NCI-H146 (cell line): ENCODE data around the gene SWSAP1.
A peak's percentile ranks its signal among the peaks of the same experiment; 100 is the strongest.
"Not testable (repeated sequence)": the region's sequence is repeated elsewhere in the genome, so short reads cannot be mapped to it uniquely, and the experiment has no call there.

ENCODE experiments used
- DNase-seq: peaks from one replicate; lab custom pipeline; 2025; lab: John Stamatoyannopoulos, UW

SWSAP1 gene

GRCh38 chr19:11379269-11379845 lies 4.9 kb downstream of the SWSAP1 start:
- DNase-seq, result not testable (repeated sequence)

- no peak for DNase-seq
These were observed 5.4 kb downstream of the SWSAP1 start for GRCh38 chr19:11379857-11380350.

DNA sequence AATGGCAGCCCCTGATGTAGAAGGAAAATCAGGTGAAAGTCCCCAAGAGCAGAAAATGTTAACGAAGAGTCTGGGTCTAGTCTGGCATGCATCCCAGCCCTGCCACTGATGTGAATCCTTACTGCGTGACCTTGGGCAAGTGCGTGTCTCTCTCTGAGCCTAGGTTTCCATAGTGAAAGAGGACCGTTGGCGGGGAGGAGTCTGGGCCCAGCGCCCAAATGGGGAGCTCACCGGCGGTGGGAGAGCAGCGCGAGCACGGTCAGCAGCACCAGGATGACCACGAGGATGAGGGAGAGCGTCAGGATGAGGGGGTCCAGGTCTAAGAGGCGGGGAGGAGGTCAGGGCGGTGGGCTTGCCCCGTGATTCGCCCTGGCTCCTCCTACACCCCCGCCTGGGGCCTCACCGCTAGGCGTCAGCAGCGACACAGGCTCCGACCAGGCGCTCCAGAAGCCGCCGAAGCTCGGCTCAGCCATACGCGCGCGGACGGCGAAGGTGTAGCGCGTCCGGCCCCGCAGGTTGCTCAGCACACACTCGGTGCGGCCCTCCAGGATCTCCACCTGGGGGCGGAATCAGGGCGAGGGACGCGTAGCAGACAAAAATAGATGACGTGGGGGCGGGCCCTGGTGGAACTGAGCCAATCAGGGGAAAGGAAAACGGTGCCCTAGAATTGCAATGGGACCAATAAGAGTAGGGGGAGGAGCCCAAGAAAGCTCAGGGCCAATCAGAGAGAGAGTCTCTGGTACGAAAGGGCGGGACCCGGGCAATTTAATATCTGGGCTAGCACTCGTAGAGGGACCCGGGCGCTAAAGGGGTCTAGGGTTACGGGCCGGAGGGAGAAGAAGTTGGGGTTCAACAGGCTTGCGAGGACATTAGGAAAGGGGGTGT lies 6.4 kb downstream of the SWSAP1 start:
- DNase-seq, result peak; percentile 100

- peak; percentile 80 for DNase-seq
These were observed 8.6 kb downstream of the SWSAP1 start for GRCh38 chr19:11382898-11383705.

DNA sequence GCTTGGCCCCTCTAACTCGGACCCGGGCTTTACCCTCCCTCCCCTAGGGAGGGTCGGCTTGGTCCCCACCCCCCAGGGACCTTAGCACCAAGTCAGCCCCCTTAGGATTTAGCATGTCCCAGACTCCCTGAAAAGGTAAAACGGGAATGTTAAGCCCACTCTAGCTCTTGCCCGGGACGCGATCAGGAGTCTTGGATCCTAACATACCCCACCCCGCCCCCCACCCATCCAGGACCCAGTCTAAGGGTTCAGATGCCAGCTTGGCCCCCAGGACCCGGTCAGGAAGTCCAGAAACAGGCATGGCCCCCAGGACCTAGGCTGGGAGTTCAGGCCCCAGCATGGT lies 9.2 kb downstream of the SWSAP1 start:
- no peak for DNase-seq

DNA sequence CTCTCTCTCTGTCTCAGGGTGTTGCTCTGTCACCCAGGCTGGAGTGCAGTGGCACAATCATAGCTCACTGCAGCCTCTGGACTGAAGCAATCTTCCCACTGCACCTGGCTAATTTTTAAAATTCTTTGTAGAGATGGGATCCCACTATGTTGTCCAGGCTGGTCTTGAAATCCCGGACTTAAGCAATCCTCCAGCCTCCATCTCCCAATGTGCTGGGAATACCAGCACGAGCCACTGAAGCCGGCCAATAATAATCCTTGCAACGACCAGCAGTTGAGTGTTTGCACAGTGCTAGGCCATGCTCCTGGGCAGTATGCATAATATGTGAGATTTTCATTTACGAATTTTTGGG lies 10.3 kb downstream of the SWSAP1 start:
- DNase-seq, result no peak

- DNase-seq, result no peak
These were observed 12.9 kb downstream of the SWSAP1 start for GRCh38 chr19:11387162-11388034.

DNA sequence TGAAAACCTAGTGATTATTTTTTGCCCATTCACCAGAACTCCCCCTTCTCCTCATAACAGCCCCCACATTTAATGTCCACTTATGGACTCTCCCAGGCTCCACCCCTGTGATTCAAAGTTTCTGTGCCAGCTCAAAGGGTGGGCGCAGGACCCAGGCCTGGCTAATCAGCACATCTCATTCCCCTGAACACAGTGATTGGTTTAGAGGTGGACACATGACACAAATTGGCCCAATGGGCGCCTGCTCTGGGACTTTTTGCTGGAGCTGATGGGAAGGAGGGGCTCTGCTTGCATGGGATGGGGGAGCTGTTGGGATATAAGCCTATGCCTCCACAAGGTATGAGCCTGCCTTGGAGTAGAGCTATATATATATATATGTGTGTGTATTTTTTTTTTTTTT lies 15.9 kb downstream of the SWSAP1 start:
- no peak for DNase-seq

DNA sequence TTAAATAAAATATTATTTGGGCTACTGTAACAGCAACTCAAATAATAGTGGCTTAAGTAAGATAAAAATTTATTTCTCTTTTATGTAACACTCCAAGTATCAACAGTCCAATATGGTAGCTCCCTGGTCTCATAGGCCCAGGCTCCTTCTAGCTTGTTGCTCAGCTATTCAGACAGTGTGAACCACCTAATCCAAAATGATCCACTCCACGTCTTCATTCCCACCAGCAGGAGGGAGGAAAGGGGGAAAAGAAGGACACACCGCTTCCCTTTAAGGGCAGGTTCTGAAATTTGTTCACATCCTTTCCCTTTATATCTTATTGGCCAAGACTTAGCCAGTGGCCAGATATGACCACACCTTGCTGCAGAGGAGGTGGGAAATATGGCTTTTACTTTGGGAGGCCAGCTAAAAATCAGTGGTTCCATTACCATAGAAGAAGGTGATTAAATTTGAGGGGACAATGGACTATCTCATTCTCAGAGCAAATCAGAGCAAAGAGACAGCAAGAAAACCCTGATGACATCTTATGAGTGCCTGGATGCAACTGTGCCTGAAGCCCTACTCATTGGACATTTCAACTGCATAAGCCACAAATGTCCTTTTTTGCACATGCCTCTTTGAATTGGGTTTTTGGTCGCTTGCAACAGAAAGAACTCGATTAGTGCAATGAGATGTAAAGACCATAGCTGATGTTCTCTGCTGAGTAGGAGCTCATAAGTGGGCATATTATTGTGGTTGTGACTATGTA lies 16.6 kb downstream of the SWSAP1 start:
- DNase-seq, result no peak

- no peak for DNase-seq
These were observed 22.7 kb downstream of the SWSAP1 start for GRCh38 chr19:11397089-11397610.

- no peak for DNase-seq
These were observed 25.2 kb downstream of the SWSAP1 start for GRCh38 chr19:11399667-11400066.

DNA sequence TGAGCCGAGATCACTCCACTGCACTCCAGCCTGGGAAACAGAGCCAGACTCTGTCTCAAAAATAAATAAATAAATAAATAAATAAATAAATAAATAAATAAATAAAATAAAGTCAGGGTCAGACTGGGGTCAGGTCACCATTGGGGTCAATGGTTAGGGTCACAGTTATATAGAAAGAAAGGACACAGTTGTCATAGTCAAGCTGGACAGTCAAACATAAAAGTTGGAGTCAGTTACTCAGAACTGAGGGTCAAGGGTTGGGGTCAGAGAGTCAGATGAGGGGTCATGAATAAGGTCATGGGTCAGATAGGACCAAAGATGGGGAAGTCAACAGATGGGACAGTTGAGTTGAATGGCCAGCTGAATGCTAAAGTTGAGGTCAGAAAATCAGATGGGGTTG lies 26.3 kb downstream of the SWSAP1 start:
- DNase-seq, result no peak

- no peak for DNase-seq
These were observed 27.5 kb downstream of the SWSAP1 start for GRCh38 chr19:11401808-11402543.

- DNase-seq, result no peak
These were observed 30.2 kb downstream of the SWSAP1 start for GRCh38 chr19:11404588-11405222.

DNA sequence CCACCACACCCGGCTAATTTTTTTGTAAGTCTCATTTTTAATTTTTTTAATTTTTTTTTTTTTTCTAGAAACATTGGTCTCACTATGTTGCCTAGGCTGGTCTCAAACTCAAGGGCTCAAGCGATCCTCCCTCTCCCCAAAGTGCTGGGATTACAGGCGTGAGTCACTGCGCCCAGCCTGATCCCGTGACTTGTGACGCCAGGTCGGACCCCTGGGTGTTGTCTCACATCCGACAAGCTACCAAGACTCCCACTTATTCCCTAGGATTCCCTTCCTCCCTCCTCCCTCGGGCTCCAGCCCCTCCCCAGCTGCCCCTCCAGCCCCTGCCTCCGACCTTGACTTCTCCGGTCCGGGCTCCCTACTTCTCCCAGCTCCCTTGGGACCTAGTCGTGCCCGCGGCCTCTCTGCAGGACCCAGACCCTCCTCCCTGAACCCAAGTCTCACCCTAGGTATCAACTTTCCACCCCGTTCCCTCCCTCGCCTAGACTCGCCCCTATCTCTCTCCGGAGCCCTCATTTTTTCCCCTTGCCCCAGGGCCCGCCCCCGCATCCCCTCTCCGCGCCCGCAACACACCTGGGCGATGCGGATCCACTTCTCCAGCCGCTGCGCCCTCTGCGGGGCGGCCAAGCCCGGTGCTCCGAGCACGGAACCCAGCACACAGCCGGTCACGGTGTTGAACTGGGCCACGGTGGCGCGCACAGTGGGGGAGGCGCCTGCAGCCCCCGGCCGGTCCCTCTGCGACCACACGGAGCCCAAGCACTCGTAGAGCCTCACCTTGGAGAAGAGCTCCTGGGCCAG lies 31.6 kb downstream of the SWSAP1 start:
- DNase-seq, result no peak

DNA sequence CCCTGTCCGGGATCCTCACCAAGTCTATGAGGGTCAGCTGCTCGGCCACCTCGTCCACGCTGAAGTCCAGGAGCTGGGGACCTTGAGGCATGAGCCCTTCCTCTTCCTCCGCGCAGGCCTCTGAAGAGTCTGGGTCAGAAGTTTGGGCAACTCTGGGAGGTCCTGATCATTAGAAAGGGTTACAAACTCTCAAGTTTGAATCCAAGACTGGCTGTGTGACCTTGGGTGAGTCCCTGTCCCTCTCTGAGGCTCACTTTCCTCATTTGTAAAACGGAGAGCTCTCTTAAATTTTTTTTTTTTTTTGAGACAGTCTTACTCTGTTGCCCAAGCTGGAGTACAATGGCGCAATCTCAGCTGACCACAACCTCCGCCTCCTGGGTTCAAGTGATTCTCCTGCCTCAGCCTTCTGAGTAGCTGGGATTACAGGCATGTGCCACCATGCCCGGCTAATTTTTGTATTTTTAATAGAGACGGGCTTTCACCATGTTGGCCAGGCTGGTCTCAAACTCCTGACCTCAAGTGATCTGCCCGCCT lies 32.3 kb downstream of the SWSAP1 start:
- DNase-seq, result not testable (repeated sequence)

DNA sequence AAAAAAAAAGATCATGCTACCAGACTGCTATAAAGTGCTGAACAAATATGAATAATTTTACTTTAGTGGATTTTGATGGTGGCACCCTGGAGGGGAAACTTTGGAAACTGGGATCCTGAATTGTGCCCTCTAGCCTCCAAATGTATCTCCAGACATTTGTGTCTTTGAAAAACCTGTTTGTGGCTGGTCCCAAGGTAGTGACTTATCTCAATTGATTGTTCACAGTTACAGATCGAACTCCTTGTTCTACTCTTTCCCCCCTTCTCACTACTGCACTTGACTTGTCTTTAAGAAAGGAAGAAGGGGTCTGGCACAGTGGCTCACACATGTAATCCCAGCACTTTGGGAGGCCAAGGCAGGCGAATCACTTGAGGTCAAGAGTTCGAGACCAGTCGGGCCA lies 34.1 kb downstream of the SWSAP1 start:
- DNase-seq, result no peak

DNA sequence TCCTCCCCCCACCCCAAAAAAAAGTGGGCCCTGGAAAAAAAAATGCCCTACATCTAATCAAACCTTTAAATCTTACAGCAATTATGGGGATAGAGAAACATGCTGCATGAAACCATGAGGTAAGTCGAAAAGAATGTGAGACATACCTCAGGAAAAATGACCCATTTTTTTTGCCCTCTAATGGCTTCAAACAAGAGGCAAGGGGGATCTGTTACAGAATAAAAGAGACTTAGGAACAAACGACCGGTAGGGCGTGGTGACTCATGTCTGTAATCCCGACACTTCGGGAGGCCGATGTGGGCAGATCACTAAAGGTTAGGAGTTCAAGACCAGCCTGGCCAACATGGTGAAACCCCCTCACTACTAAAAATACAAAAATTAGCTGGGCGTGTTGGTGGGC lies 36.2 kb downstream of the SWSAP1 start:
- no peak for DNase-seq

GRCh38 chr19:11414544-11414943 lies 40.1 kb downstream of the SWSAP1 start:
- peak; percentile 64 for DNase-seq
